Peyer's patch (tissue), 4 donors: ENCODE measurements around the gene INSM2.

Experiments used
- POLR2A ChIP-seq, 2 donors: fragments of 450-650 bp; IDR thresholded peaks; one replicate each; pipeline ENCODE4 v1.5.1; 2017; ENCODE audit warnings: antibody characterized with exemption in 2 of 2, mild to moderate bottlenecking in 2 of 2, moderate library complexity in 2 of 2
- TF ChIP-seq, protein P1 (sequence below), 6 experiments: fragments of 450-650 bp in 4 of 6; fragments of 200-600 bp in 2 of 6; sonication (generic) in 1 of 6; IDR thresholded peaks; one replicate each; pipeline ENCODE4 v1.5.1; 2017 to 2019; ENCODE audit warnings: antibody characterized with exemption in 6 of 6, mild to moderate bottlenecking in 3 of 6, moderate library complexity in 1 of 6

DNA sequence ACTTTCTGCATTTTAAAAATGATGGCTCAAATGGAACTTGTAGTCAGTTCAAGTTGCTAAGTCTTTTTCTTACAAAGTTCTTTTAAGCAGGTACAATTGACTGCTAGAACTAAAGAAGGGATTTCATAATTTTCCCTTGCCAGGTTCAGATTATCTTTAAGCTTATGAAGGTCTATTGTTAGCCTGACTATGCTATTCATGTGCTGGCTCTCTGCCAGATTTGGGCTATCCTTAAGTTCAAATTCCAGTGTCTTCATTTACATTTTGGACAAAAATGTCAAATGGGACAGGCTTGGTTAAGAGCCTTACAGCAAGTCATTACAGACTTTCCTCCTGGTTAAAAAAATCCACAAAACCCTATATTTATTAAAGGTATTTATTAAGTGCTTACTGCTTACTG lies 42.3 kb downstream of the INSM2 start:
- TF ChIP-seq, protein P1, sequence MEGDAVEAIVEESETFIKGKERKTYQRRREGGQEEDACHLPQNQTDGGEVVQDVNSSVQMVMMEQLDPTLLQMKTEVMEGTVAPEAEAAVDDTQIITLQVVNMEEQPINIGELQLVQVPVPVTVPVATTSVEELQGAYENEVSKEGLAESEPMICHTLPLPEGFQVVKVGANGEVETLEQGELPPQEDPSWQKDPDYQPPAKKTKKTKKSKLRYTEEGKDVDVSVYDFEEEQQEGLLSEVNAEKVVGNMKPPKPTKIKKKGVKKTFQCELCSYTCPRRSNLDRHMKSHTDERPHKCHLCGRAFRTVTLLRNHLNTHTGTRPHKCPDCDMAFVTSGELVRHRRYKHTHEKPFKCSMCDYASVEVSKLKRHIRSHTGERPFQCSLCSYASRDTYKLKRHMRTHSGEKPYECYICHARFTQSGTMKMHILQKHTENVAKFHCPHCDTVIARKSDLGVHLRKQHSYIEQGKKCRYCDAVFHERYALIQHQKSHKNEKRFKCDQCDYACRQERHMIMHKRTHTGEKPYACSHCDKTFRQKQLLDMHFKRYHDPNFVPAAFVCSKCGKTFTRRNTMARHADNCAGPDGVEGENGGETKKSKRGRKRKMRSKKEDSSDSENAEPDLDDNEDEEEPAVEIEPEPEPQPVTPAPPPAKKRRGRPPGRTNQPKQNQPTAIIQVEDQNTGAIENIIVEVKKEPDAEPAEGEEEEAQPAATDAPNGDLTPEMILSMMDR (IDR thresholded peaks at IDR 0.05), result no peak
- no peak for TF ChIP-seq POLR2A (IDR thresholded peaks at IDR 0.05)
